Cardiac muscle cell (in vitro differentiated cells and primary cell): ENCODE data around the gene CCDC74A. TPM values are rescaled to one million over a fixed set of nuclear protein-coding genes. Genes with fewer than 3 reads are reported as not detected.
"Not testable (repeated sequence)": the region's sequence is repeated elsewhere in the genome, so short reads cannot be mapped to it uniquely, and the experiment has no call there.

Source experiments
- DNase-seq, 2 donors: peaks; one replicate each; pipeline versions ENCODE4 v3.0.0 to v3.0.0-alpha.2; 2010 to 2017; ENCODE audit warnings: low read depth in 1 of 2, low spot score in 1 of 2
- H3K27ac ChIP-seq: fragments of 200-600 bp; sonication (generic); 2 replicates; pipeline ENCODE4 v1.5.1; 2016
- H3K27me3 ChIP-seq: fragments of 200-600 bp; sonication (generic); 2 replicates; pipeline ENCODE4 v1.6.0; 2016; ENCODE audit warnings: control low read depth
- H3K36me3 ChIP-seq: fragments of 200-600 bp; sonication (generic); 2 replicates; pipeline ENCODE4 v1.5.1; 2016; ENCODE audit warnings: control low read depth
- H3K4me1 ChIP-seq: fragments of 200-600 bp; sonication (generic); 2 replicates; pipeline ENCODE4 v1.8.1; 2017; ENCODE audit warnings: low read depth, mild to moderate bottlenecking, mixed run types
- H3K4me3 ChIP-seq: fragments of 200-600 bp; sonication (generic); 2 replicates; pipeline ENCODE4 v1.5.1; 2016; ENCODE audit warnings: mild to moderate bottlenecking
- H3K9me3 ChIP-seq: fragments of 200-600 bp; sonication (generic); 2 replicates; pipeline ENCODE4 v1.5.1; 2017; ENCODE audit warnings: low read depth, mild to moderate bottlenecking, control low read depth
- polyA plus RNA-seq: library from polyadenylated mRNA; unstranded; fragments of >200 nt; fragmentation: Nextera tagmentation; extraction: Ambion mirVana; gene quantifications from 2 replicates; pipeline ENCODE4 v1.2.1, GENCODE V29; 2016
- total RNA-seq: library from RNA; depleted of rRNA; stranded (reverse); fragments of >200 nt; gene quantifications from 2 replicates; pipeline ENCODE4 v1.2.3, GENCODE V29; 2016
- TF ChIP-seq, protein P1 (sequence below): IDR thresholded peaks from 2 replicates; pipeline ENCODE4 v1.5.1; 2012; ENCODE audit warnings: low read depth, mild to moderate bottlenecking, low read length

Gene CCDC74A
- total and polyA plus RNA-seq, 2 experiments from 2014 or later: 10.4 to 20.6 TPM

DNA sequence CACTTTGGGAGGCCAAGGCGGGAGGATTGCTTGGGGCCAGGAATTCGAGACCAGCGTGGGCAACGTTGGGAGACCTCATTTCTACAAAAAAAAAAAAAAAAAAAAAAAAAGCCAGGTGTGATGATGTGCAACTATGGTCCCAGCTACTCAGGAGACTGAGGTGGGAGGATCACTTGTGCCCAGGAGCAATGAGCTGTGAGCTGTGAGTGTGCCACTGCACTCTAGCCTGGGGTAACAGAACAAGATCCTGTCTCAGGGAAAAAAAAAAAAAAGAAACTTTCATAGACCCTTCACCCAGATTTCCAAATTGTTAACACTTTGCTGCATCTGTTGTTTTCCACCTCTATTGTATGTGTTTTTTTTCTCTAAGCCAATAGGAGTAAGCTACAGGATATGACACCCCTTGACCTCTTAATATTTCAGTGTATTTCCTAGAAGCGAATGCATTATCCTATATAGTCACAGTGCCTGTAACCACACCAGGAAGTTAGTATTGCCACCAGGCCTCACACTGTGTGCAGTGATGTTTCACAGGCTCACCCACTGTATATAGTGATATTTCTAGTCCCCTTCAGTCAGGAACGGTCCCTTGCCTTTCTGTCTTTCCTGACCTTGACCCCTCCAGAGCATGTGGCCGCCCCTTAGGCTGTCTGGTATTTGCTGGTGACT, 23.5 kb upstream of the CCDC74A start:
- peaks cover 32% of the 10 kb centered on the region for H3K36me3 ChIP-seq
- not testable (repeated sequence) for H3K4me1 ChIP-seq, H3K27me3 ChIP-seq, H3K9me3 ChIP-seq, H3K4me3 ChIP-seq, H3K27ac ChIP-seq
- peak in 1 of 2 donors; percentile 9 for DNase-seq

DNA sequence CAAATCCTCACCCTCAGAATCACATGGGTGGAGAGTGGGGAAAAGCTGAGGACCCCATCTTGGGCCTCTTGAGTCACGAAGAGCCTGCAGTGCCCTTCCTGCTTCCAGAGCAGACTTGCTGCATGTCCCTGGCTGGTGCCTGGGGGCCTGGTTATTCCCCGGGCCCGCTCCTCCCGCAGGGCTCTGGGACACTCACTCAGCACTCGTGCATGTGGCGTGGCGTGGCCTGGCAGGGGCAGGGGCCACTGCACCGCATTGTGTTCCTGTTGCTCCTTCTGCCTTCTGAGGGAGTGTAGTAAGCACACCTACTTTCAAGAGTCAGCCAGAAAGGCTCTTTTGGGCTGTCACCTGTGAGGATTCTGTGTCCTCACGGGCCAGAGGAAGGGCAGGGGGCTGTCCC, 18.1 kb upstream of the CCDC74A start:
- H3K4me3 ChIP-seq: no peak overlapping the region
- TF ChIP-seq, protein P1, sequence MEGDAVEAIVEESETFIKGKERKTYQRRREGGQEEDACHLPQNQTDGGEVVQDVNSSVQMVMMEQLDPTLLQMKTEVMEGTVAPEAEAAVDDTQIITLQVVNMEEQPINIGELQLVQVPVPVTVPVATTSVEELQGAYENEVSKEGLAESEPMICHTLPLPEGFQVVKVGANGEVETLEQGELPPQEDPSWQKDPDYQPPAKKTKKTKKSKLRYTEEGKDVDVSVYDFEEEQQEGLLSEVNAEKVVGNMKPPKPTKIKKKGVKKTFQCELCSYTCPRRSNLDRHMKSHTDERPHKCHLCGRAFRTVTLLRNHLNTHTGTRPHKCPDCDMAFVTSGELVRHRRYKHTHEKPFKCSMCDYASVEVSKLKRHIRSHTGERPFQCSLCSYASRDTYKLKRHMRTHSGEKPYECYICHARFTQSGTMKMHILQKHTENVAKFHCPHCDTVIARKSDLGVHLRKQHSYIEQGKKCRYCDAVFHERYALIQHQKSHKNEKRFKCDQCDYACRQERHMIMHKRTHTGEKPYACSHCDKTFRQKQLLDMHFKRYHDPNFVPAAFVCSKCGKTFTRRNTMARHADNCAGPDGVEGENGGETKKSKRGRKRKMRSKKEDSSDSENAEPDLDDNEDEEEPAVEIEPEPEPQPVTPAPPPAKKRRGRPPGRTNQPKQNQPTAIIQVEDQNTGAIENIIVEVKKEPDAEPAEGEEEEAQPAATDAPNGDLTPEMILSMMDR: no peak
- H3K4me1 ChIP-seq: no peaks in the 10 kb centered on the region
- no peaks in the 10 kb centered on the region for H3K9me3 ChIP-seq
- H3K27ac ChIP-seq: no peak overlapping the region
- DNase-seq: no peak
- H3K27me3 ChIP-seq: no peaks in the 10 kb centered on the region
- peaks cover 21% of the 10 kb centered on the region for H3K36me3 ChIP-seq

DNA sequence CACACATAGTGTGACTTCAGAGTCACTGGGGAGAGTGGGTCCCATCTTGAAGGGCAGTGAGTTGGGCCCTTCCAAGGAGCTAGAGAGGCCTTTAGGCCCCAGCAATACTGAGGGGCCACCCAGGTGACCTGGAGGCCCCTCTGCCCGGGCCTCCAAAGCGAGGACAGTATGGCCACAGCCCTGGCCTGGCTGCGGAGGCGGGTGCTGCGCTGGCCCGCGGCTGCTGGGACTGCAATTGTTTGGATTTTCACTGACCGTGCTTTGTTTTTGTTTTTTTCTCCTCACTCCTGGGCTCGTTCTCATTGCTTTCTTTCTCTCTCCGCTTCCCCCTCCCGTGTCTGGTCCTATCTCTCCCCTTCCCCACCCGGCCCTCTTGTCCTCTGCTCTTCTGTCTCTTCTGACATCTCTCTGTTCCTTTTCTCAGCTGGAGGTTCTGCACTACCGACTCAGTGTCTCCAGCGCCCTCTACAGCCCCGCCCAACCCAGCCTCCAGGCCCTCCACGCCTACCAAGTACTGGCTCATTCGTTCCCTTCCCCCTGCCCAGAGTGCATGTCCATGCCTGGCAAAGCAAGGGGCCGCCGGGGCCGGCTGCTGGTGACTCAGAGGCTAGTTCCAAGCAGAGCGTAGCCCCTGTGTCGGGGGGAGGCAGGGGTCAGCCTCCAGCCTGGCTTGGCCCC, 16.3 kb upstream of the CCDC74A start:
- not testable (repeated sequence) for H3K4me3 ChIP-seq, H3K9me3 ChIP-seq, H3K27me3 ChIP-seq, H3K4me1 ChIP-seq, H3K27ac ChIP-seq
- H3K36me3 ChIP-seq: peaks cover 14% of the 10 kb centered on the region
- DNase-seq: peak in 1 of 2 donors; percentile 55
- TF ChIP-seq, protein P1: peak; percentile 28

DNA sequence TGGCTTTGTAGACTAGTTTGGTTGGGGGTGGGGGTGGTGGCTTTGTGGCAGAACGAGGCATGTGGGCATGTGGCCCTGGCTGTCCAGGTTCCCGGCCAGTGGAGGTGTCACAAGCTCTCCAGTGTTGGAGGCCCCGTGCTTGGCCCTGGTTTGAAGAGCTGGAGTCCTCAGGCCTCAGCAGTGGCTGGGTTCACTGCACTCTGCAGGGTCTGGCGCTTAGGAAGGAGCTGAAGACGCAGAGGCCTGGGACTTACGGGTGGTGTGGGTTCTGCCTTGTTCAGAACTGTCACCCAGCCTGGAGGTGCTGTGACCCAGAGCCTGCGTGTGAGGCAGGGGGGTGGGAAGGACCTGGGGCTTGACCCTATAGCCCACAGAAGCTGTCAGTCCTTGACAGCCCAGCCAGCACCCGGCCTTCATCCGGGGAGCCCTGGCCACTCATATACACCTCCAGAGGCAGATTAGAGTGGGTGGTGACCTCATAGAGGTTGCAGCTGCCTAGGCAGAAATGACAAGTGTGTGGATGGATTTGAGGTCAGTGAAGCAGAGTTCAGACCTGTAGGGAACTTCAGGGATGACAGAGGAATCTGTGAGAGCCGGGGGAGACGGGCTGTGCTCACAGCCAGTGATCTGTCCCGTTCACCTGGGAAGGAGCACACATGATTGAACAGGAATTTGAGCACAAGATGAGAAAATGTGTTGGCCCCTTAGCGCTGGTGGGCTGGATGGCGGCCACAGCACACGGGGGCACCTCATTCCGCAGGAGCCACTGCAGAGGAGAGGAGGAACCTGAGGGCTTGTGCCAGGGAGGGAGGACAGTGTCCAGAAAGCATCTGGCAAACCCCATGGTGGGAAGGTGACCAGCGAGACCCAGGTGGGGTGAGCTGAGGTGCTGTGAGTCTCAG, 15.5 kb upstream of the CCDC74A start:
- not testable (repeated sequence) for H3K4me1 ChIP-seq, DNase-seq, H3K9me3 ChIP-seq, H3K27me3 ChIP-seq, H3K27ac ChIP-seq, H3K36me3 ChIP-seq, H3K4me3 ChIP-seq

DNA sequence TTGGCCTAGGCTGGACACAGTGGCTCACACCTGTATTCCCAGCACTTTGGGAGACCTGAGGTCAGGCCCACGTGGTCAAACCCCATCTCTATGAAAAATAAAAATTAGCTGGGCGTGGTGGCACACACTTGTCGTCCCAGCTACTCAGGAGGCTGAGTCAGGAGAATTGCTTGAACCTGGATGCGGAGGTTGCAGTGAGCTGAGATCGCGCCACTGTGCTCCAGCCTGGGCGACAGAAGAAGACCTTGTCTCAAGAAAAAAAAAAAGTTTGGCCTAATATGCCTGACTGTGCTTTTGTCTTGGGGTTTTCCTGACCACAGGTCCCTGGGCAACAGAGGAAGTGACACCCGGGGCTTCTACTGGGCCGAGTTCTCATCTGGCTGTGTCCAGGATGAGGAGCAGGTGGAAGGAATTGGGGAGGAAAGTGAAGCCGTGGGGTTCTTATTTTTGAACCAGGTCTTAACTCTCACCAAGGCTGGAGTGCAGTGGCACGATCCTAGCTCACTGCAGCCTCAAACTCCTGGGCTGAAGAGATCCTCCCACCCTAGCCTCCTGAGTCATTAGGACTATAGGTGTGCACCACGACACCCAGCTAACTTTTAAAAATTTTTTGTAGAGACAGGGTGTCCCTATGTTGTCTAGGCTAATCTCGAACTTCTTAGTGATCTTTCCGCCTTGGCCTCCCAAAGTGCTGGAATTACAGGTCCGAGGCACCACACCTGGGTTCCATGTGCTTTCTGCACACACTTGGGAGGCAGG, 13.1 kb upstream of the CCDC74A start:
- not testable (repeated sequence) for DNase-seq, H3K9me3 ChIP-seq, H3K27me3 ChIP-seq, H3K4me1 ChIP-seq, H3K27ac ChIP-seq, H3K36me3 ChIP-seq, H3K4me3 ChIP-seq

DNA sequence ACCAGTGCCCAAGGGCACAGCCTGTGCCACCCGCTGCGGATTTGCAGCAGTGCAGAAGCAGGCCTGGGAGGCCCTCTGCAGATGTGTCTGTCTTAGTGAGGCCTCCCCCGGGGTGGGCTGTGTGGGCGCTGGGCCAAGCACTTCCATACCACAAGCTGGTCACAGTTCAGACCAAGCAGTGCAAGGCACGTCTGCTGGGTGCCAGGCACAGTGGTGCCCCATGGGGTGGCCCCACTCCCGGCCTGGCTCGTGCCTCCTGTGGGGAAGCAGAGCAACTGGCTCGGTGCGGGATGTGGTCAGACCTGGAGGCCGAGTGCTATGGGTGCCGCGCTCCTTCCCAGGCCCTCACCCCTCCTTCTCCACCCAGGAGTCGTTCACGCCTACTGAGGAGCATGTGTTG, 12.5 kb upstream of the CCDC74A start:
- H3K36me3 ChIP-seq, H3K27me3 ChIP-seq, H3K4me1 ChIP-seq, DNase-seq, H3K27ac ChIP-seq, H3K4me3 ChIP-seq, H3K9me3 ChIP-seq: not testable (repeated sequence)

DNA sequence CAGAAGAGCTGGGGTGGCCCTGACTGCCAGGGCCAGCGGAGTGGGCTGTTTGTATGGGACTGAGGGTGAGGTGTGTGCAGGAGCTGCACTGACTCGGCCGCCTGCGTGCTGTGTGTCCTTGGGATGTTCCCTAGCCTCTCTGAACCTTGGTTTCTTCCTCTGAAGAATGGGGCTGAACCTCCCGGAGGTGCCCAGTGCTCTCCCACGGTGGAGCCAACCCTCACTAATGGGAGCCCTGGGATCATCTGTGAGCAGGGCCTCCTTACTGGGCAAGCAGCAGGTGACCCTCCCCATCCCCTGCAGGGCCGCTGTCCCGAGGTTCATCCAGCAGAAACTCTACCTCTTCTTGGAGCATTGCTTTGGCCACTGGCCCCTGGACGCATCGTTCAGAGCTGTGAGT, 11.7 kb upstream of the CCDC74A start:
- no peaks in the 10 kb centered on the region for H3K27me3 ChIP-seq
- no peak overlapping the region for H3K4me3 ChIP-seq
- H3K36me3 ChIP-seq: no peaks in the 10 kb centered on the region
- TF ChIP-seq, protein P1: no peak
- no peaks in the 10 kb centered on the region for H3K9me3 ChIP-seq
- DNase-seq: no peak
- no peak overlapping the region for H3K27ac ChIP-seq
- no peaks in the 10 kb centered on the region for H3K4me1 ChIP-seq
